Smooth muscle cell (in vitro differentiated cells): ENCODE data around the gene RNF181. TPM values are rescaled to one million over a fixed set of nuclear protein-coding genes. Genes with fewer than 3 reads are reported as not detected.

Source experiments
- DNase-seq: peaks from one replicate; lab custom pipeline; 2025; ENCODE audit not compliant: unreplicated experiment; lab: John Stamatoyannopoulos, UW
- H2AFZ ChIP-seq: fragments of 200-600 bp; sonication (generic); 2 replicates; pipeline ENCODE4 v1.6.0; 2016; ENCODE audit warnings: antibody characterized with exemption, low read depth, mild to moderate bottlenecking
- H3F3A ChIP-seq: fragments of 200-600 bp; sonication (generic); 2 replicates; pipeline ENCODE4 v1.6.0; 2017; ENCODE audit warnings: antibody characterized with exemption, low read depth
- H3K27ac ChIP-seq: fragments of 200-600 bp; sonication (generic); 2 replicates; pipeline ENCODE4 v1.5.1; 2016; ENCODE audit warnings: low read depth, mild to moderate bottlenecking
- H3K27me3 ChIP-seq: fragments of 200-600 bp; sonication (generic); 2 replicates; pipeline ENCODE4 v1.6.1; 2016; ENCODE audit warnings: low read depth, mild to moderate bottlenecking
- H3K36me3 ChIP-seq: fragments of 200-600 bp; sonication (generic); 2 replicates; pipeline ENCODE4 v1.5.1; 2016; ENCODE audit warnings: low read depth
- H3K4me1 ChIP-seq: fragments of 200-600 bp; sonication (generic); 2 replicates; pipeline ENCODE4 v1.5.1; 2016; ENCODE audit warnings: low read depth
- H3K4me2 ChIP-seq: fragments of 200-600 bp; sonication (generic); 2 replicates; pipeline ENCODE4 v1.6.0; 2016; ENCODE audit warnings: mild to moderate bottlenecking
- H3K4me3 ChIP-seq: fragments of 200-600 bp; sonication (generic); 2 replicates; pipeline ENCODE4 v1.5.1; 2016; ENCODE audit warnings: mild to moderate bottlenecking
- H3K79me2 ChIP-seq: fragments of 200-600 bp; sonication (generic); 2 replicates; pipeline ENCODE4 v1.6.0; 2016; ENCODE audit warnings: low read depth, mild to moderate bottlenecking
- H3K9ac ChIP-seq: fragments of 200-600 bp; sonication (generic); 2 replicates; pipeline ENCODE4 v1.6.0; 2016; ENCODE audit warnings: low read depth
- H3K9me3 ChIP-seq: fragments of 200-600 bp; sonication (generic); replicated peaks from 2 replicates; pipeline ENCODE4 v1.5.1; 2016; ENCODE audit warnings: low read depth
- H4K20me1 ChIP-seq: fragments of 200-600 bp; sonication (generic); 2 replicates; pipeline ENCODE4 v1.6.0; 2016; ENCODE audit warnings: low read depth
- CTCF ChIP-seq: fragments of 200-600 bp; sonication (generic); IDR thresholded peaks from 2 replicates; pipeline ENCODE4 v1.5.1; 2017; ENCODE audit warnings: borderline replicate concordance, mild to moderate bottlenecking, antibody characterized with exemption; ENCODE audit not compliant: insufficient read depth, poor library complexity, severe bottlenecking
- WGBS: methylation state at CpG from one replicate; pipeline ENCODE4 v1.1.7; 2016; ENCODE audit warnings: low lambda C conversion rate; 5-methylcytosine and 5-hydroxymethylcytosine counted together
- polyA plus RNA-seq: library from polyadenylated mRNA; unstranded; fragments of >200 nt; fragmentation: Nextera tagmentation; extraction: Ambion mirVana; gene quantifications from 2 replicates; pipeline ENCODE4 v1.2.1, GENCODE V29; 2016
- total RNA-seq: library from RNA; depleted of rRNA; stranded (reverse); fragments of >200 nt; gene quantifications from 2 replicates; pipeline ENCODE4 v1.2.3, GENCODE V29; 2014

Gene RNF181
- total and polyA plus RNA-seq, 2 experiments from 2014 or later = 195 to 316 TPM

GRCh38 chr2:85635636-85636035 lies 40.1 kb downstream of the RNF181 start:
- no peak for DNase-seq
- Histone ChIP-seq H3K27me3 (no peaks in the 10 kb centered on the region), H3K27ac (no peak overlapping the region), H4K20me1 (peaks cover 19% of the 10 kb centered on the region), H3K4me3 (no peak overlapping the region), H3K36me3 (peaks cover 12% of the 10 kb centered on the region), H3K79me2 (no peaks in the 10 kb centered on the region), H3K4me1 (no peaks in the 10 kb centered on the region), H3K4me2 (no peak overlapping the region), H3F3A (peaks cover 5% of the 10 kb centered on the region), H3K9ac (no peak overlapping the region), H3K9me3 (no peaks in the 10 kb centered on the region), H2AFZ (no peak overlapping the region)
- 90% methylated on average over 4 of the region's 4 CpGs for WGBS
- TF ChIP-seq CTCF = no peak

- H3K4me2 ChIP-seq = no peak overlapping the region
- no peak overlapping the region for H2AFZ ChIP-seq
- TF ChIP-seq CTCF = no peak
- 99% methylated on average over 3 of the region's 3 CpGs for WGBS
- no peak overlapping the region for H3K4me3 ChIP-seq
- no peak overlapping the region for H3K27ac ChIP-seq
- no peak for DNase-seq
- H3K79me2 ChIP-seq = no peaks in the 10 kb centered on the region
- H4K20me1 ChIP-seq = peaks cover 10% of the 10 kb centered on the region
- peaks cover 15% of the 10 kb centered on the region for H3F3A ChIP-seq
- no peaks in the 10 kb centered on the region for H3K27me3 ChIP-seq
- H3K36me3 ChIP-seq = peaks cover 36% of the 10 kb centered on the region
- no peaks in the 10 kb centered on the region for H3K4me1 ChIP-seq
- H3K9ac ChIP-seq = no peak overlapping the region
- no peaks in the 10 kb centered on the region for H3K9me3 ChIP-seq
Measured at GRCh38 chr2:85642725-85643124, 47.2 kb downstream of the RNF181 start.

GRCh38 chr2:85644909-85645308 lies 49.4 kb downstream of the RNF181 start:
- no peak overlapping the region for H3K4me2 ChIP-seq
- H2AFZ ChIP-seq = no peak overlapping the region
- no peaks in the 10 kb centered on the region for H3K9me3 ChIP-seq
- peaks cover 18% of the 10 kb centered on the region for H4K20me1 ChIP-seq
- no peak overlapping the region for H3K4me3 ChIP-seq
- H3K36me3 ChIP-seq = peaks cover 28% of the 10 kb centered on the region
- no peak overlapping the region for H3K9ac ChIP-seq
- no peaks in the 10 kb centered on the region for H3K27me3 ChIP-seq
- H3F3A ChIP-seq = peaks cover 34% of the 10 kb centered on the region
- H3K27ac ChIP-seq = no peak overlapping the region
- TF ChIP-seq CTCF = no peak
- DNase-seq = no peak
- 99% methylated on average over 8 of the region's 8 CpGs for WGBS
- peaks cover 4% of the 10 kb centered on the region for H3K4me1 ChIP-seq
- no peaks in the 10 kb centered on the region for H3K79me2 ChIP-seq

GRCh38 chr2:85646166-85646565 lies 50.6 kb downstream of the RNF181 start:
- H4K20me1 ChIP-seq = peaks cover 18% of the 10 kb centered on the region
- WGBS = 94% methylated on average over 2 of the region's 2 CpGs
- H3K36me3 ChIP-seq = peaks cover 23% of the 10 kb centered on the region
- no peak overlapping the region for H3K4me2 ChIP-seq
- no peak overlapping the region for H3K9ac ChIP-seq
- H2AFZ ChIP-seq = no peak overlapping the region
- peaks cover 34% of the 10 kb centered on the region for H3F3A ChIP-seq
- no peak for TF ChIP-seq CTCF
- H3K4me1 ChIP-seq = peaks cover 4% of the 10 kb centered on the region
- H3K27me3 ChIP-seq = no peaks in the 10 kb centered on the region
- H3K27ac ChIP-seq = no peak overlapping the region
- H3K4me3 ChIP-seq = no peak overlapping the region
- H3K79me2 ChIP-seq = no peaks in the 10 kb centered on the region
- no peak for DNase-seq
- H3K9me3 ChIP-seq = no peaks in the 10 kb centered on the region
